Hepatocyte (in vitro differentiated cells): ENCODE measurements around the gene MPND.

Source experiments
- CTCF ChIP-seq: fragments of 200-600 bp; sonication (generic); IDR thresholded peaks from 2 replicates; pipeline ENCODE4 v1.5.1; 2016; ENCODE audit warnings: antibody characterized with exemption, mild to moderate bottlenecking; ENCODE audit not compliant: poor library complexity
- EZH2 ChIP-seq: fragments of 200-600 bp; sonication (generic); IDR thresholded peaks from 2 replicates; pipeline ENCODE4 v1.6.1; 2016; ENCODE audit warnings: antibody characterized with exemption, mild to moderate bottlenecking, borderline replicate concordance
- EZH2phosphoT487 ChIP-seq: fragments of 200-600 bp; sonication (generic); IDR thresholded peaks from one replicate; pipeline ENCODE4 v1.6.1; 2018; ENCODE audit warnings: antibody characterized with exemption, mild to moderate bottlenecking, low read depth, moderate library complexity; ENCODE audit not compliant: unreplicated experiment, severe bottlenecking

- TF ChIP-seq EZH2phosphoT487: no peak
- TF ChIP-seq CTCF: no peak
- no peak for TF ChIP-seq EZH2
Measured at GRCh38 chr19:4360081-4360569, 16.8 kb downstream of the MPND start.
